Vagina (tissue), 2 donors: ENCODE results near the gene IRF1.

Experiments
- POLR2AphosphoS5 ChIP-seq, 2 donors: sonication (generic); formaldehyde crosslinking; IDR thresholded peaks; one replicate each; pipeline ENCODE4 v1.9.0; 2017; ENCODE audit warnings: antibody characterized with exemption in 2 of 2, mild to moderate bottlenecking in 2 of 2, low read depth in 1 of 2; ENCODE audit not compliant: insufficient read depth in 1 of 2
- TF ChIP-seq, protein P1 (sequence below), 3 experiments: fragments of 450-650 bp in 2 of 3; fragments of 200-600 bp in 1 of 3; sonication (generic) in 1 of 3; IDR thresholded peaks; one replicate each; pipeline ENCODE4 v1.5.1; 2017 to 2019; ENCODE audit warnings: antibody characterized with exemption in 3 of 3, mild to moderate bottlenecking in 2 of 3, moderate library complexity in 2 of 3

- TF ChIP-seq, protein P1, sequence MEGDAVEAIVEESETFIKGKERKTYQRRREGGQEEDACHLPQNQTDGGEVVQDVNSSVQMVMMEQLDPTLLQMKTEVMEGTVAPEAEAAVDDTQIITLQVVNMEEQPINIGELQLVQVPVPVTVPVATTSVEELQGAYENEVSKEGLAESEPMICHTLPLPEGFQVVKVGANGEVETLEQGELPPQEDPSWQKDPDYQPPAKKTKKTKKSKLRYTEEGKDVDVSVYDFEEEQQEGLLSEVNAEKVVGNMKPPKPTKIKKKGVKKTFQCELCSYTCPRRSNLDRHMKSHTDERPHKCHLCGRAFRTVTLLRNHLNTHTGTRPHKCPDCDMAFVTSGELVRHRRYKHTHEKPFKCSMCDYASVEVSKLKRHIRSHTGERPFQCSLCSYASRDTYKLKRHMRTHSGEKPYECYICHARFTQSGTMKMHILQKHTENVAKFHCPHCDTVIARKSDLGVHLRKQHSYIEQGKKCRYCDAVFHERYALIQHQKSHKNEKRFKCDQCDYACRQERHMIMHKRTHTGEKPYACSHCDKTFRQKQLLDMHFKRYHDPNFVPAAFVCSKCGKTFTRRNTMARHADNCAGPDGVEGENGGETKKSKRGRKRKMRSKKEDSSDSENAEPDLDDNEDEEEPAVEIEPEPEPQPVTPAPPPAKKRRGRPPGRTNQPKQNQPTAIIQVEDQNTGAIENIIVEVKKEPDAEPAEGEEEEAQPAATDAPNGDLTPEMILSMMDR (IDR thresholded peaks at IDR 0.05) = no peak
- no peak for TF ChIP-seq POLR2AphosphoS5 (IDR thresholded peaks at IDR 0.05; ENCODE audit: insufficient read depth in 1 of 2, low read depth in 1 of 2)
Observed at GRCh38 chr5:132481596-132482211, 8.9 kb downstream of the IRF1 start.
